Stomach (tissue), 9 donors: ENCODE data around the gene CPED1. TPM values are rescaled to one million over a fixed set of nuclear protein-coding genes. Genes with fewer than 3 reads are reported as not detected.

Experiments used
- DNase-seq, 2 donors: peaks; one replicate each; pipeline versions ENCODE4 v3.0.0 to v3.0.0-alpha.2; 2013 to 2019
- H3K27ac ChIP-seq, 5 donors: fragments of 200-600 bp in 4 of 5; sonication (generic) in 4 of 5; one replicate each; pipeline ENCODE4 v1.5.1; 2013 to 2019; ENCODE audit warnings: mild to moderate bottlenecking in 1 of 5, moderate library complexity in 1 of 5
- H3K27me3 ChIP-seq, 3 donors: fragments of 200-600 bp; sonication (generic); one replicate each; pipeline ENCODE4 v1.5.1; 2017 to 2019; ENCODE audit warnings: mixed run types in 1 of 3
- H3K36me3 ChIP-seq, 4 donors: fragments of 200-600 bp; sonication (generic); 1 replicate in 3 of 4; 2 replicates in 1 of 4; pipeline ENCODE4 v1.5.1; 2016 to 2019
- H3K4me1 ChIP-seq, 4 donors: fragments of 200-600 bp; sonication (generic); one replicate each; pipeline ENCODE4 v1.5.1; 2016 to 2019
- H3K4me3 ChIP-seq, 4 donors: fragments of 200-600 bp; sonication (generic) in 3 of 4; one replicate each; pipeline ENCODE4 v1.5.1; 2016 to 2019; ENCODE audit warnings: mild to moderate bottlenecking in 1 of 4
- H3K9me3 ChIP-seq, 4 donors: fragments of 200-600 bp; sonication (generic); one replicate each; pipeline ENCODE4 v1.5.1; 2016 to 2019
- CTCF ChIP-seq, 7 experiments: fragments of 450-650 bp in 4 of 7; fragments of 200-600 bp in 3 of 7; sonication (generic) in 3 of 7; IDR thresholded peaks; one replicate each; pipeline ENCODE4 v1.5.1; 2016 to 2019; ENCODE audit warnings: antibody characterized with exemption in 7 of 7, control low read depth in 2 of 7, mild to moderate bottlenecking in 1 of 7
- EP300 ChIP-seq: sonication (generic); formaldehyde crosslinking; IDR thresholded peaks from one replicate; pipeline ENCODE4 v1.6.1; 2017; ENCODE audit warnings: antibody characterized with exemption
- POLR2A ChIP-seq, 4 donors: fragments of 450-650 bp; IDR thresholded peaks; one replicate each; pipeline ENCODE4 v1.6.1; 2016; ENCODE audit warnings: antibody characterized with exemption in 4 of 4, control low read depth in 2 of 4, mild to moderate bottlenecking in 1 of 4, moderate library complexity in 1 of 4
- POLR2AphosphoS5 ChIP-seq, 3 donors: sonication (generic); formaldehyde crosslinking; IDR thresholded peaks; one replicate each; pipeline ENCODE4 v1.6.1; 2016; ENCODE audit warnings: antibody characterized with exemption in 3 of 3
- WGBS, 5 donors: extraction: QIAGEN DNeasy Blood & Tissue Kit in 3 of 5; methylation state at CpG; one replicate each; pipeline versions ENCODE4 v1.1.5 to v1.1.7; 2013 to 2018; 5-methylcytosine and 5-hydroxymethylcytosine counted together
- intact Hi-C: fragments of 100-400 bp; cut with DNase I; formaldehyde crosslinking; loops from one replicate; pipeline ENCODE4 v1.15.1; 2023; ENCODE audit warnings: low total_unique reads
- polyA plus RNA-seq, 3 donors: library from polyadenylated mRNA; stranded (reverse); fragments of 200-250 nt; gene quantifications; one replicate each; pipeline ENCODE4 v1.2.3, GENCODE V29; 2013
- total RNA-seq, 5 donors: library from RNA; depleted of rRNA; stranded (reverse); fragments of >200 nt; gene quantifications; one replicate each; pipeline versions ENCODE4 v1.1.0 to v1.2.3, GENCODE V29; 2014 to 2016
- donor health status: healthy with polysubstance abuse.
- donor health status: Bipolar disorder and iron deficiency.
- donor health status: healthy.

CPED1 gene
- total and polyA plus RNA-seq, 8 donors = 3.0 to 58.7 (median 15.9) TPM

GRCh38 chr7:121331574-121331973 lies 343.1 kb downstream of the CPED1 start:
- H3K27me3 ChIP-seq = peaks cover 4 to 90% (median 51%) of the 10 kb centered on the region in 3 donors
- no peak for TF ChIP-seq POLR2AphosphoS5 (IDR thresholded peaks at IDR 0.05)
- no peak for TF ChIP-seq CTCF (IDR thresholded peaks at IDR 0.05)
- TF ChIP-seq POLR2A (IDR thresholded peaks at IDR 0.05) = no peak
- no peak for TF ChIP-seq EP300
- H3K36me3 ChIP-seq = no peaks in the 10 kb centered on the region
- 52 to 68% (median 62%) methylated on average over 5 of the region's 5 CpGs for WGBS, 5 donors
- intact Hi-C loops = no loop called here
- no peak for DNase-seq
- no peaks in the 10 kb centered on the region for H3K9me3 ChIP-seq
- H3K4me3 ChIP-seq = no peak overlapping the region
- no peak overlapping the region for H3K27ac ChIP-seq
- peaks cover 17 to 24% (median 20%) of the 10 kb centered on the region in 4 donors for H3K4me1 ChIP-seq

GRCh38 chr7:121334376-121334775 lies 345.9 kb downstream of the CPED1 start:
- peaks cover 4 to 67% (median 35%) of the 10 kb centered on the region in 3 donors for H3K27me3 ChIP-seq
- H3K9me3 ChIP-seq = no peaks in the 10 kb centered on the region
- H3K4me3 ChIP-seq = no peak overlapping the region
- no peak for DNase-seq
- 95 to 97% (median 96%) methylated on average over 4 of the region's 4 CpGs for WGBS, 5 donors
- intact Hi-C loops = no loop called here
- peaks cover 11 to 14% (median 13%) of the 10 kb centered on the region in 4 donors for H3K4me1 ChIP-seq
- H3K36me3 ChIP-seq = peaks cover 0 to 4% (median 0%) of the 10 kb centered on the region in 4 donors
- no peak overlapping the region for H3K27ac ChIP-seq
- TF ChIP-seq POLR2AphosphoS5 (IDR thresholded peaks at IDR 0.05) = no peak
- no peak for TF ChIP-seq CTCF (IDR thresholded peaks at IDR 0.05)
- TF ChIP-seq POLR2A (IDR thresholded peaks at IDR 0.05) = no peak
- no peak for TF ChIP-seq EP300

GRCh38 chr7:121334875-121335648 lies 346.6 kb downstream of the CPED1 start:
- WGBS, 5 donors = 81 to 84% (median 81%) methylated on average over 10 of the region's 10 CpGs
- DNase-seq = no peak
- H3K27ac ChIP-seq = no peak overlapping the region
- TF ChIP-seq EP300 = no peak
- no peak for TF ChIP-seq POLR2A (IDR thresholded peaks at IDR 0.05)
- TF ChIP-seq POLR2AphosphoS5 (IDR thresholded peaks at IDR 0.05) = no peak
- no peak for TF ChIP-seq CTCF (IDR thresholded peaks at IDR 0.05)
- H3K4me3 ChIP-seq = no peak overlapping the region
- H3K9me3 ChIP-seq = no peaks in the 10 kb centered on the region
- intact Hi-C loops = no loop called here
- H3K36me3 ChIP-seq = peaks cover 0 to 4% (median 0%) of the 10 kb centered on the region in 4 donors
- peaks cover 4 to 7% (median 6%) of the 10 kb centered on the region in 4 donors for H3K4me1 ChIP-seq
- peaks cover 0 to 60% (median 28%) of the 10 kb centered on the region in 3 donors for H3K27me3 ChIP-seq

GRCh38 chr7:121336579-121336978 lies 348.1 kb downstream of the CPED1 start:
- Histone ChIP-seq H3K27ac (no peak overlapping the region), H3K4me3 (no peak overlapping the region), H3K4me1 (no peaks in the 10 kb centered on the region), H3K36me3 (peaks cover 0 to 4% (median 0%) of the 10 kb centered on the region in 4 donors), H3K27me3 (peaks cover 0 to 45% (median 19%) of the 10 kb centered on the region in 3 donors), H3K9me3 (no peaks in the 10 kb centered on the region)
- no peak for DNase-seq
- intact Hi-C loops = no loop called here
- WGBS, 5 donors = 58 to 75% (median 72%) methylated on average over 3 of the region's 3 CpGs
- TF ChIP-seq POLR2A (IDR thresholded peaks at IDR 0.05) (no peak), CTCF (IDR thresholded peaks at IDR 0.05) (no peak)
